GM21576 (cell line): ENCODE measurements around the gene PANX2.
"Not testable (repeated sequence)": the region's sequence is repeated elsewhere in the genome, so short reads cannot be mapped to it uniquely, and the experiment has no call there.

ENCODE experiments used
- ATAC-seq: cut with Tn5 transposase; IDR thresholded peaks from one replicate; pipeline ENCODE4 v1.9.1; 2021; ENCODE audit warnings: mild to moderate bottlenecking, moderate library complexity; ENCODE audit not compliant: unreplicated experiment

PANX2 gene

GRCh38 chr22:50170453-50171318 is at the start of gene PANX2:
PANX2 (plus strand) TSS chr22:50170731; CDS start chr22:50170731, 0 bp downstream.
- no peak for ATAC-seq

GRCh38 chr22:50121202-50121740 is 49.3 kb upstream of the PANX2 start:
- ATAC-seq: no peak

- ATAC-seq: no peak
These were observed 47.4 kb upstream of the PANX2 start for GRCh38 chr22:50123119-50123518.

GRCh38 chr22:50125029-50125428 is 45.5 kb upstream of the PANX2 start:
- ATAC-seq: no peak

GRCh38 chr22:50129121-50129736 is 41.3 kb upstream of the PANX2 start:
- no peak for ATAC-seq

GRCh38 chr22:50131894-50132293 is 38.6 kb upstream of the PANX2 start:
- no peak for ATAC-seq

- ATAC-seq: no peak
These were observed 36.0 kb upstream of the PANX2 start for GRCh38 chr22:50134481-50134880.

GRCh38 chr22:50136581-50137015 is 33.9 kb upstream of the PANX2 start:
- ATAC-seq: no peak

GRCh38 chr22:50137277-50137676 is 33.3 kb upstream of the PANX2 start:
- ATAC-seq: not testable (repeated sequence)

- ATAC-seq: no peak
These were observed 32.5 kb upstream of the PANX2 start for GRCh38 chr22:50138041-50138440.

GRCh38 chr22:50138988-50139387 is 31.5 kb upstream of the PANX2 start:
- no peak for ATAC-seq

- no peak for ATAC-seq
These were observed 30.6 kb upstream of the PANX2 start for GRCh38 chr22:50139843-50140415.

- no peak for ATAC-seq
These were observed 29.9 kb upstream of the PANX2 start for GRCh38 chr22:50140615-50141014.

- ATAC-seq: no peak
These were observed 29.1 kb upstream of the PANX2 start for GRCh38 chr22:50141462-50141861.

GRCh38 chr22:50141891-50142363 is 28.6 kb upstream of the PANX2 start:
- no peak for ATAC-seq

- no peak for ATAC-seq
These were observed 27.4 kb upstream of the PANX2 start for GRCh38 chr22:50143096-50143495.

- ATAC-seq: no peak
These were observed 26.4 kb upstream of the PANX2 start for GRCh38 chr22:50144005-50144614.

GRCh38 chr22:50145721-50146438 is 24.7 kb upstream of the PANX2 start:
- no peak for ATAC-seq

- no peak for ATAC-seq
These were observed 23.9 kb upstream of the PANX2 start for GRCh38 chr22:50146439-50147238.
